Panc1 (cell line): ENCODE data around the gene UTF1.

ENCODE experiments used
- CTCF ChIP-seq: fragments of 450-650 bp; IDR thresholded peaks from 2 replicates; pipeline ENCODE4 v1.5.1; 2017; ENCODE audit warnings: mild to moderate bottlenecking
- POLR2AphosphoS5 ChIP-seq: IDR thresholded peaks from 2 replicates; pipeline ENCODE4 v1.6.1; 2012; ENCODE audit warnings: mild to moderate bottlenecking, low read depth, low read length, moderate library complexity
- REST ChIP-seq, 2 experiments: IDR thresholded peaks; 2 replicates each; pipeline ENCODE4 v1.6.1; 2011 to 2012; ENCODE audit warnings: low read depth in 2 of 2, control low read depth in 1 of 2, low read length in 1 of 2, mild to moderate bottlenecking in 1 of 2, moderate library complexity in 1 of 2; ENCODE audit not compliant: insufficient read depth in 1 of 2
- SIN3A ChIP-seq: IDR thresholded peaks from 2 replicates; pipeline ENCODE4 v1.6.1; 2012; ENCODE audit warnings: low read depth, mild to moderate bottlenecking, low read length, moderate library complexity, borderline replicate concordance; ENCODE audit not compliant: insufficient read depth
- TCF7L2 ChIP-seq: IDR thresholded peaks from 2 replicates; pipeline ENCODE4 v1.6.1; 2011; ENCODE audit warnings: mild to moderate bottlenecking, low read depth, low read length, inconsistent platforms

DNA sequence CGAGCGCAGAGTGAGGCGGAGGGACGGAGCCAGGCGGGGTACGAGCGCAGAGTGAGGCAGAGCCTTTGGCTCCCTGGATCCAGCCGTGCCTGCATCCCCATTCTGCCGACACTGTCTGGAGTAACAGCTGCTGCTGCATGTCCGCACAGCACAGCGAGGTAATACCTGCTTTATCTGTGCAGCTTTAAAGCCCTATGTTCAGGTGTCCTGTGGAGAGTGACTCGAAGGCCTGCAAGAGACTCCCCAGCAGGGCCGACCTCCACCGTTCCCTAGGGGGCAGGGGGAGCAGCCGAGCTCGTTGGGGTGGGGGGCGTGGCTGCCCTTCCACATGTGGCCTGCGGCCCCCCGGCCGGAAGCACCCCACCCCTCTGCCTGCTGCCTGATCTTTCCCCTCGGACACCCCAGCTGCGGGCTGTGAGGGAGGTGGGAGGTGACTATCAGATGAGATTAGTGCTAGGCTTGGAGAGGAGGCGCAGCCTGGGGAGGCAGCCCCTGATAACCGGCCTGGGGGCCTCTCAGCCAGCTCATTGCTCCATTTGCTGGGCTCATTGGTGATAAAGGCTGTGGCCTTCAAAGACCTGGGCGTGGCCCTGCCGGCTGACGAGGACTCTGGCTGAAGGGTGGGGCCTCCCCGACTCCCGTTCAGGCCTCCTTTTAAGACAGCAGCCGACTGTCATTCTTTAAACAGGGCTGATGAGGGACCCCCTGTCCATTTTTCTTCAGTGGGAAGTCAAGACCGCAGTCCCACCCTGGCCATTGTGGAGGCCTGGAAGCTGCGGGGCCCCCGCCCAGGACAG lies 15.6 kb downstream of the UTF1 start:
- TF ChIP-seq CTCF (no peak), POLR2AphosphoS5 (no peak), REST (IDR thresholded peaks at IDR 0.05; ENCODE audit: insufficient read depth in 1 of 2, low read depth in 2 of 2, low read length in 1 of 2) (no peak), TCF7L2 (no peak), SIN3A (no peak)
